Transverse colon (tissue), 4 donors: ENCODE measurements around the gene BMP2K. TPM values are rescaled to one million over a fixed set of nuclear protein-coding genes. Genes with fewer than 3 reads are reported as not detected.

Source experiments
- DNase-seq: peaks from one replicate; pipeline ENCODE4 v3.0.0-alpha.2; 2019
- H3K27ac ChIP-seq, 4 donors: fragments of 200-600 bp; sonication (generic); 2 replicates each; pipeline ENCODE4 v1.5.1; 2016 to 2018; ENCODE audit warnings: inconsistent platforms in 4 of 4
- H3K27me3 ChIP-seq: fragments of 200-600 bp; sonication (generic); 2 replicates; pipeline ENCODE4 v1.5.1; 2017; ENCODE audit warnings: inconsistent platforms
- H3K36me3 ChIP-seq, 4 donors: fragments of 200-600 bp; sonication (generic); 2 replicates each; pipeline ENCODE4 v1.5.1; 2017 to 2019; ENCODE audit warnings: inconsistent platforms in 4 of 4
- H3K4me1 ChIP-seq, 4 donors: fragments of 200-600 bp; sonication (generic); 2 replicates each; pipeline ENCODE4 v1.5.1; 2017 to 2020; ENCODE audit warnings: inconsistent platforms in 4 of 4
- H3K4me3 ChIP-seq, 4 donors: fragments of 200-600 bp; sonication (generic); 1 replicate in 1 of 4; 2 replicates in 3 of 4; pipeline versions ENCODE4 v1.5.1 to v1.6.1; 2017 to 2019; ENCODE audit warnings: inconsistent platforms in 4 of 4
- H3K9me3 ChIP-seq, 2 donors: fragments of 200-600 bp; sonication (generic); 2 replicates each; pipeline ENCODE4 v1.5.1; 2017 to 2019; ENCODE audit warnings: inconsistent platforms in 2 of 2
- EP300 ChIP-seq: sonication (generic); formaldehyde crosslinking; IDR thresholded peaks from one replicate; pipeline ENCODE4 v1.6.1; 2017; ENCODE audit warnings: antibody characterized with exemption, low read depth
- POLR2A ChIP-seq: fragments of 450-650 bp; IDR thresholded peaks from one replicate; pipeline ENCODE4 v1.6.1; 2016; ENCODE audit warnings: antibody characterized with exemption, mild to moderate bottlenecking, moderate library complexity
- POLR2AphosphoS5 ChIP-seq, 3 donors: sonication (generic); formaldehyde crosslinking; IDR thresholded peaks; one replicate each; pipeline ENCODE4 v1.6.1; 2016; ENCODE audit warnings: antibody characterized with exemption in 3 of 3
- WGBS, 2 donors: methylation state at CpG; one replicate each; pipeline ENCODE4 v1.1.5; 2018; ENCODE audit warnings: low coverage in 1 of 2; 5-methylcytosine and 5-hydroxymethylcytosine counted together
- in situ Hi-C, 4 donors: fragments of 200-750 bp; cut with MboI; loops; one replicate each; pipeline versions ENCODE4 v1.15.0 to v1.15.1; 2017; ENCODE audit warnings: low sequenced_read_pairs in 3 of 4, low pct_ligation_motif_present in 1 of 4, low pct_unique_long_range_greater_than_20kb in 1 of 4
- intact Hi-C: fragments of 100-400 bp; cut with DNase I; formaldehyde crosslinking; loops from one replicate; pipeline ENCODE4 v1.15.1; 2023; ENCODE audit warnings: low total_unique reads
- total RNA-seq, 4 donors: library from RNA; depleted of rRNA; stranded (reverse); fragments of >200 nt; gene quantifications; one replicate each; pipeline ENCODE4 v1.1.0, GENCODE V29; 2016
- TF ChIP-seq, protein P1 (sequence below), 5 experiments: fragments of 200-600 bp in 3 of 5; fragments of 450-650 bp in 2 of 5; sonication (generic) in 3 of 5; IDR thresholded peaks; 1 replicate in 2 of 5; 2 replicates in 3 of 5; pipeline ENCODE4 v1.5.1; 2016 to 2017; ENCODE audit warnings: antibody characterized with exemption in 5 of 5, inconsistent platforms in 3 of 5, mild to moderate bottlenecking in 2 of 5, moderate library complexity in 1 of 5

Gene BMP2K
- total RNA-seq, 4 donors from 2014 or later = 12.3 to 147 (median 71.2) TPM

GRCh38 chr4:78910612-78911011, 134.5 kb downstream of the BMP2K start:
- WGBS, 2 donors = 85 to 87% methylated on average over 2 of the region's 2 CpGs
- no peak overlapping the region for H3K4me3 ChIP-seq
- H3K27ac ChIP-seq = no peak overlapping the region
- H3K36me3 ChIP-seq = peaks cover 0 to 7% (median 0%) of the 10 kb centered on the region in 4 donors
- H3K4me1 ChIP-seq = no peaks in the 10 kb centered on the region
- no peaks in the 10 kb centered on the region for H3K27me3 ChIP-seq
- TF ChIP-seq POLR2A (no peak), EP300 (no peak), POLR2AphosphoS5 (IDR thresholded peaks at IDR 0.05) (no peak)
- TF ChIP-seq, protein P1, sequence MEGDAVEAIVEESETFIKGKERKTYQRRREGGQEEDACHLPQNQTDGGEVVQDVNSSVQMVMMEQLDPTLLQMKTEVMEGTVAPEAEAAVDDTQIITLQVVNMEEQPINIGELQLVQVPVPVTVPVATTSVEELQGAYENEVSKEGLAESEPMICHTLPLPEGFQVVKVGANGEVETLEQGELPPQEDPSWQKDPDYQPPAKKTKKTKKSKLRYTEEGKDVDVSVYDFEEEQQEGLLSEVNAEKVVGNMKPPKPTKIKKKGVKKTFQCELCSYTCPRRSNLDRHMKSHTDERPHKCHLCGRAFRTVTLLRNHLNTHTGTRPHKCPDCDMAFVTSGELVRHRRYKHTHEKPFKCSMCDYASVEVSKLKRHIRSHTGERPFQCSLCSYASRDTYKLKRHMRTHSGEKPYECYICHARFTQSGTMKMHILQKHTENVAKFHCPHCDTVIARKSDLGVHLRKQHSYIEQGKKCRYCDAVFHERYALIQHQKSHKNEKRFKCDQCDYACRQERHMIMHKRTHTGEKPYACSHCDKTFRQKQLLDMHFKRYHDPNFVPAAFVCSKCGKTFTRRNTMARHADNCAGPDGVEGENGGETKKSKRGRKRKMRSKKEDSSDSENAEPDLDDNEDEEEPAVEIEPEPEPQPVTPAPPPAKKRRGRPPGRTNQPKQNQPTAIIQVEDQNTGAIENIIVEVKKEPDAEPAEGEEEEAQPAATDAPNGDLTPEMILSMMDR (IDR thresholded peaks at IDR 0.05) = no peak
- intact Hi-C loops = no loop called here
- no peaks in the 10 kb centered on the region for H3K9me3 ChIP-seq
- no peak for DNase-seq
- in situ Hi-C loops = no loop called here

DNA sequence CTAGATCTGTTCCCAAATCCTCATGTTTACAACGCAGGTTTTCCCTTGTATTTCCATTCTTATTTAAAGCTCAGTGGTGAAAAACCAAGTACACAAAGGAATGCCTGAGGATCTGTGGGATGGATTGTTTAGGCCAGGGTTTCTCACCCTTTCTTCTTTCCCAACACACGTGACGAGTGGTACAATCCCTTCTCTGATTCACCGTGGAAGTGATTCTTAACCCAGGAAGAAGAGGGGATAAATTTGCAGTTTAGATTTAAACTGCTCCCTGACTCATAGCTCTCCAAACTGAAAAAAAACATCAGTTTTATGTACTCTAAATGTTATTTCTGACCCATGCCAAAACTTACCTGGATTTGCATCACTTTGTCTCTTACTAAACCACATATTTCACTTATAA, 146.1 kb downstream of the BMP2K start:
- Histone ChIP-seq H3K27me3 (no peaks in the 10 kb centered on the region), H3K27ac (no peak overlapping the region), H3K36me3 (no peaks in the 10 kb centered on the region), H3K4me1 (peaks cover 0 to 19% (median 0%) of the 10 kb centered on the region in 4 donors), H3K9me3 (no peaks in the 10 kb centered on the region), H3K4me3 (no peak overlapping the region)
- DNase-seq = no peak
- intact Hi-C loops = no loop called here
- 90 to 92% methylated on average over 4 of the region's 4 CpGs for WGBS, 2 donors
- TF ChIP-seq EP300 (no peak), POLR2A (no peak), POLR2AphosphoS5 (IDR thresholded peaks at IDR 0.05) (no peak)
- TF ChIP-seq, protein P1 (IDR thresholded peaks at IDR 0.05) = no peak
- in situ Hi-C loops = no loop called here

DNA sequence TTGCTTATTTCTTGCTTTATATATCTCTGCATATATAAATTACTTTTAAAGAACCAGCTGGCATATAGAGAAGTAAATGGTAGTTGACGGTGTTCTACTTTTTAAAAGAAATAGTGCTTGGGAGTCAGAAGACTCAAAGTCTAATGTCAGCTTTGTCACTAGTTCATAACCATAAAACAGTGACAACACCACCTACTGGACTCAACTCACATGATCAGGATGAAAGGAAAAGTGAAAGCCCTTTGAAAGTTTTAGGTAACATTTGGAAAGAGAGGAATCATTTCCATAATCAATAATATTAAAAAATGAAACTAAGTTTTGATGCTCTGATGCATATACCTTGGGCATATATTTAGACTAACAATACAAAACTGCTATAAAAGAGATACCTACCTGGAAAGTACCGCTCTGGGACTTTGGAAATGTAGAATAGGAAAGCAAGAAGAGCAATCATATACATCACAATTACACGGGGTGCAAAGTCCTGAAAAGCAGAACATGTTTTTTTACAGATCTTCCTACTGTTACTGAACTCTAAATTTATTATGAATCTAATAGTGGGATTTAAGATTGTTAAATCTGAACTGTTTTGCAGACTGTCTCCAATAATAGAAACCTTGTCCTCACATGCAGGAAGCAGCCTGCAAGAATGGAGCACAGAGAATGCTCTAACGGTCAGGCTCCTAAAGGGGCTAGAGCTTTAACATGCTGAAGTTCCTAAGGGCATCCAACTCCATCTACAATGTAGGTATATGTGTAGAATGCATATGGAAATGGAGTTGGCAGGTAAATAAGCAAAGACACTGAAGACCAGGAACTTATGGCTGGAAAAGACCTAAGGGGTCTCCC, 147.5 kb downstream of the BMP2K start:
- Histone ChIP-seq H3K4me1 (peaks cover 0 to 22% (median 0%) of the 10 kb centered on the region in 4 donors), H3K36me3 (no peaks in the 10 kb centered on the region), H3K9me3 (no peaks in the 10 kb centered on the region), H3K4me3 (peak overlapping the region in 2 of 4 donors; percentile 16 to 41), H3K27me3 (no peaks in the 10 kb centered on the region), H3K27ac (peak overlapping the region in 3 of 4 donors; percentile 32 to 50 (median 45))
- in situ Hi-C loops = no loop called here
- peak in 1 of 3 donors; percentile 33 for TF ChIP-seq POLR2AphosphoS5 (IDR thresholded peaks at IDR 0.05)
- TF ChIP-seq POLR2A = no peak
- TF ChIP-seq, protein P1 (IDR thresholded peaks at IDR 0.05) = peak in 3 of 5 experiments; percentile 11 to 35 (median 15)
- TF ChIP-seq EP300 = no peak
- intact Hi-C loops = no loop called here
- WGBS, 2 donors = 61% methylated on average over 3 to 4 of the region's 4 CpGs
- no peak for DNase-seq

GRCh38 chr4:78926826-78927225, 150.7 kb downstream of the BMP2K start:
- no peaks in the 10 kb centered on the region for H3K27me3 ChIP-seq
- H3K4me3 ChIP-seq = no peak overlapping the region
- peaks cover 0 to 22% (median 0%) of the 10 kb centered on the region in 4 donors for H3K4me1 ChIP-seq
- TF ChIP-seq POLR2AphosphoS5 (IDR thresholded peaks at IDR 0.05) (no peak), POLR2A (no peak), EP300 (no peak)
- TF ChIP-seq, protein P1 (IDR thresholded peaks at IDR 0.05) = no peak
- H3K36me3 ChIP-seq = peaks cover 0 to 10% (median 0%) of the 10 kb centered on the region in 4 donors
- WGBS, 2 donors = 48 to 85% methylated on average over 1 of the region's 1 CpG
- intact Hi-C loops (no loop called here), in situ Hi-C loops (no loop called here)
- H3K27ac ChIP-seq = peak overlapping the region in 2 of 4 donors; percentile 15 to 55
- H3K9me3 ChIP-seq = no peaks in the 10 kb centered on the region
- DNase-seq = no peak
